WI38 (cell line): ENCODE results near the gene ITIH2.
"Not testable (repeated sequence)": the region's sequence is repeated elsewhere in the genome, so short reads cannot be mapped to it uniquely, and the experiment has no call there.

ENCODE experiments used
- H3K4me3 ChIP-seq: 2 replicates; pipeline ENCODE4 v1.5.1; 2011; ENCODE audit warnings: low read depth, mild to moderate bottlenecking, control low read depth, low read length
- TF ChIP-seq, protein P1 (sequence below): IDR thresholded peaks from 2 replicates; pipeline ENCODE4 v1.5.1; 2012; ENCODE audit warnings: low read depth, mild to moderate bottlenecking, control low read depth, low read length

ITIH2 gene

GRCh38 chr10:7703140-7703539 is at the start of gene ITIH2:
Gene ITIH2, plus strand, starts transcription at chr10:7703316. Its CDS starts 119 bp downstream, at chr10:7703435.
- TF ChIP-seq, protein P1, sequence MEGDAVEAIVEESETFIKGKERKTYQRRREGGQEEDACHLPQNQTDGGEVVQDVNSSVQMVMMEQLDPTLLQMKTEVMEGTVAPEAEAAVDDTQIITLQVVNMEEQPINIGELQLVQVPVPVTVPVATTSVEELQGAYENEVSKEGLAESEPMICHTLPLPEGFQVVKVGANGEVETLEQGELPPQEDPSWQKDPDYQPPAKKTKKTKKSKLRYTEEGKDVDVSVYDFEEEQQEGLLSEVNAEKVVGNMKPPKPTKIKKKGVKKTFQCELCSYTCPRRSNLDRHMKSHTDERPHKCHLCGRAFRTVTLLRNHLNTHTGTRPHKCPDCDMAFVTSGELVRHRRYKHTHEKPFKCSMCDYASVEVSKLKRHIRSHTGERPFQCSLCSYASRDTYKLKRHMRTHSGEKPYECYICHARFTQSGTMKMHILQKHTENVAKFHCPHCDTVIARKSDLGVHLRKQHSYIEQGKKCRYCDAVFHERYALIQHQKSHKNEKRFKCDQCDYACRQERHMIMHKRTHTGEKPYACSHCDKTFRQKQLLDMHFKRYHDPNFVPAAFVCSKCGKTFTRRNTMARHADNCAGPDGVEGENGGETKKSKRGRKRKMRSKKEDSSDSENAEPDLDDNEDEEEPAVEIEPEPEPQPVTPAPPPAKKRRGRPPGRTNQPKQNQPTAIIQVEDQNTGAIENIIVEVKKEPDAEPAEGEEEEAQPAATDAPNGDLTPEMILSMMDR: no peak
- H3K4me3 ChIP-seq: no peak within 1 kb of the TSS

- H3K4me3 ChIP-seq: not testable (repeated sequence)
These were observed 46.0 kb upstream of the ITIH2 start for GRCh38 chr10:7657079-7657478.

- no peak overlapping the region for H3K4me3 ChIP-seq
- TF ChIP-seq, protein P1: no peak
These were observed 45.6 kb upstream of the ITIH2 start for GRCh38 chr10:7657552-7657951.

DNA sequence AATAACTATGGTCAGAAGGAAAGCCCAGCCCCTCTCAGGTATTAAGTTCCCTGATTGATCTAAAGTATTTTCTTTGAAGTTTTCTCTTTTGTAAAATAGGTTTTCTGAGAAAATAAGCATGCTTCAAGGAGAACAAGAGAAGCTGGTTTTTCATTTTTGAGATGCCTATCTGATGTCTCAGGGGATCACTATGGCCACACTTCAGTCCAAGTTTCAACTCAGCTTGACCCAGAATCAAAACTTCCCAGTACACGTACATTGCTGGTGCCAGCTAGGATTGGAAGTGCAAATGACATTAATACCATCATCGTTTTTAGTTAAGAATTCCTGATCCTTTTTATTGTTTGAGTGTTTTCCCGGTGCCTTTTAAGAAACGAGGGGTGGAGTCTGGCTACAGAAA is 43.6 kb upstream of the ITIH2 start:
- TF ChIP-seq, protein P1: no peak
- H3K4me3 ChIP-seq: no peak overlapping the region

GRCh38 chr10:7662522-7662921 is 40.6 kb upstream of the ITIH2 start:
- no peak overlapping the region for H3K4me3 ChIP-seq
- TF ChIP-seq, protein P1: no peak

GRCh38 chr10:7664707-7665106 is 38.4 kb upstream of the ITIH2 start:
- H3K4me3 ChIP-seq: no peak overlapping the region

DNA sequence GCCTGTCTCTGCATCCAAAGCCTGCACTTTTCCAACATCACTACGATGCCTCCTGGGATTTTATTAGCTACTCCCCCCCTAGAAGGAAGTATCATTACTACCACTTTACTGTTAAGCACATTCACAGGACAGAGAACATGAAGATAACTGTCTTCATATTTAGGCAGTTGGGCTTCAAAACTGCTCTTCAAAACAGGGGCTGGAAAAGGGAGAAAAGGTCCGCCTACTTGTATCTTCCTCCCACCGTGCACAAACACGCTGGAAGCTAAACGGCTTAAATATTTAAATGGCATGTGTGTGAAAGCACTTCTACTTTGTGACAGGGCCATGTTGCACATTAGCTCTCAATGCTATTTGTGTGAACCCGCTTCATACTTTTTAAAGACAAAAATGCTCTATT is 37.3 kb upstream of the ITIH2 start:
- H3K4me3 ChIP-seq: no peak overlapping the region
- TF ChIP-seq, protein P1: no peak

More at GRCh38 chr10:7664707-7665106, 38.4 kb upstream of the ITIH2 start:
- TF ChIP-seq, protein P1: no peak

- no peak within 1 kb of the TSS for H3K4me3 ChIP-seq
- TF ChIP-seq, protein P1: no peak
These were observed 36.7 kb upstream of the ITIH2 start, which contains the start of gene ITIH5 for GRCh38 chr10:7666253-7667023. Gene ITIH5, minus strand, starts transcription at chr10:7666966. Its CDS starts 74 bp downstream, at chr10:7666892.
